Type B pancreatic cell (in vitro differentiated cells): ENCODE results near the gene REXO5. TPM values are rescaled to one million over a fixed set of nuclear protein-coding genes. Genes with fewer than 3 reads are reported as not detected.

Experiments used
- DNase-seq: peaks from one replicate; pipeline ENCODE4 v3.0.0; 2021; ENCODE audit warnings: mixed read lengths; ENCODE audit not compliant: unreplicated experiment; ENCODE audit errors: extremely low spot score
- H3K27ac Mint-ChIP-seq: 2 replicates; pipeline ENCODE4 v1.8.0; 2021; ENCODE audit warnings: mild to moderate bottlenecking, mixed read lengths
- H3K27me3 Mint-ChIP-seq: 2 replicates; pipeline ENCODE4 v1.8.0; 2021; ENCODE audit warnings: mixed read lengths
- H3K36me3 Mint-ChIP-seq: 2 replicates; pipeline ENCODE4 v1.8.0; 2021; ENCODE audit warnings: mixed read lengths
- H3K4me1 Mint-ChIP-seq: one replicate; pipeline ENCODE4 v1.8.0; 2021; ENCODE audit warnings: mixed read lengths; ENCODE audit not compliant: unreplicated experiment
- H3K4me3 Mint-ChIP-seq: 2 replicates; pipeline ENCODE4 v1.8.0; 2021; ENCODE audit warnings: mild to moderate bottlenecking, mixed read lengths
- H3K9me3 Mint-ChIP-seq: 2 replicates; pipeline ENCODE4 v1.8.0; 2021; ENCODE audit warnings: mixed read lengths
- CTCF ChIP-seq: fragments of 200-600 bp; sonication (generic); conservative IDR thresholded peaks from 2 replicates; pipeline ENCODE4 v1.5.0; 2021; ENCODE audit warnings: antibody characterized with exemption, mild to moderate bottlenecking
- total RNA-seq: library from RNA; stranded (reverse); gene quantifications from 2 replicates; pipeline ENCODE4 v1.2.1, GENCODE V29; 2021; ENCODE audit warnings: low replicate concordance

Gene REXO5
- total RNA-seq, 1 donor from 2014 or later, result 8.2 TPM

DNA sequence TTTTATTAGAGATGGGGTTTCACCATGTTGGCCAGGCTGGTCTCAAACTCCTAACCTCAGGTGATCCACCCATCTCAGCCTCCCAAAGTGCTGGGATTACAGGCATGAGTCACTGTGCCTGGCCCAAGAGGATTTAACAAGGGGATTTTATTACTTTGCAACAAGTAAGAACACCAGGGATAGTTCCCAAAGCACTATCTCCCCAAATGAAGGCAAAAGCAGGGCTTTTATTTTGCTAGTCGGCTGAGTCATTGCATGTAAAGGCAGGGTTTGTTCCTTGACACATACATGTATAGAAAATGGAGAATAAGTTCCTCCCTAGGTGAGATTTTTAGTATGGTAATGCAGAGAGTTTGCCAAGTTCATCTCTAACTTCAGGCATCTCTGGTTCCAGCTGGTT is 24.0 kb downstream of the REXO5 start:
- Mint-ChIP-seq H3K27me3 (no peaks in the 10 kb centered on the region), H3K4me1 (no peaks in the 10 kb centered on the region), H3K4me3 (no peak overlapping the region), H3K27ac (no peak overlapping the region), H3K36me3 (peaks cover 9% of the 10 kb centered on the region), H3K9me3 (no peaks in the 10 kb centered on the region)
- DNase-seq, result no peak
- TF ChIP-seq CTCF, result no peak

GRCh38 chr16:20833086-20833485 is 26.8 kb downstream of the REXO5 start:
- no peak for DNase-seq
- TF ChIP-seq CTCF, result no peak
- Mint-ChIP-seq H3K27me3 (no peaks in the 10 kb centered on the region), H3K9me3 (peaks cover 7% of the 10 kb centered on the region), H3K36me3 (peaks cover 25% of the 10 kb centered on the region), H3K4me1 (no peaks in the 10 kb centered on the region), H3K4me3 (no peak overlapping the region), H3K27ac (no peak overlapping the region)

DNA sequence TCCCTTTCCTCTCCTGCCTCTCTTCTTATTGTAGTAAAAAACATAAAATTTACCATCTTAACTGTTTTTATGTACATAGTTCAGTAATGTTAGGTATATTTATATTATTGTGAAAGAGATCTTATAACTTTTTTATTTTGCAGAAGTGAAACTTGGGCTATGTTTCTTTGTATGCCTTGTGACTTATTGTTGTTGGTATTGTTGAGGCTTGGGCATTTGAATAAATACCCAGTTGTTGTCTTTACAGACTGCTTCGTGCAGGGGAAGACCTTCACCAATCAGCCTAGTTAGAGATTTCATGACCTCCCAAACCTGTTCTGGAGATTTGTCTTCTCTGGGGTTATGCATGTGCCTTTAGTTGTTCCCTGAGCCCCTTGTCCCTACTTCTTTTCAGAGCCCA is 31.9 kb downstream of the REXO5 start:
- no peak for DNase-seq
- H3K27me3 Mint-ChIP-seq, result no peaks in the 10 kb centered on the region
- peaks cover 32% of the 10 kb centered on the region for H3K36me3 Mint-ChIP-seq
- no peak overlapping the region for H3K4me3 Mint-ChIP-seq
- TF ChIP-seq CTCF, result no peak
- H3K9me3 Mint-ChIP-seq, result peaks cover 7% of the 10 kb centered on the region
- H3K27ac Mint-ChIP-seq, result no peak overlapping the region
- no peaks in the 10 kb centered on the region for H3K4me1 Mint-ChIP-seq

GRCh38 chr16:20839504-20839903 is 33.2 kb downstream of the REXO5 start:
- Mint-ChIP-seq H3K4me3 (no peak overlapping the region), H3K27ac (no peak overlapping the region), H3K36me3 (peaks cover 30% of the 10 kb centered on the region), H3K4me1 (no peaks in the 10 kb centered on the region), H3K9me3 (peaks cover 7% of the 10 kb centered on the region), H3K27me3 (no peaks in the 10 kb centered on the region)
- TF ChIP-seq CTCF, result no peak
- no peak for DNase-seq

DNA sequence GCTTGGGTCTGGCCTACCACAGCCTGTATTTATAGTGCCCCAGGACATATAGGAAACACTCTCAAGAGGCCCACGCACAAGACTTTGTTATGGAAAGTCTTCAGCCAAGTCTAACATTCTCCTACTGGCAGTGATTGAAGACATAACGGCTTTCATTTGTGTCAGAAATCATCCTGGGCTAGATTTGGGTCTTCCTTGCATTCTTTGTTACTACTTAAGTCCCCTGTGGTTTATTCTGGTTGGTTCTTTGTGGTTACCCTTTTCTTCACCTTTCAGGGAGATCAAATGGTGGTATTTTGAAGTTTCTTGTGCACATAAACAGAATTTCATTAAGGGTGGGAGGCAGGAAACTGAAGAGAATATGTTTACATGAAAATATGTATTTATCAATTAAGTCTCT is 37.7 kb downstream of the REXO5 start:
- Mint-ChIP-seq H3K4me3 (no peak overlapping the region), H3K27me3 (no peaks in the 10 kb centered on the region), H3K4me1 (no peaks in the 10 kb centered on the region), H3K27ac (no peak overlapping the region), H3K9me3 (no peaks in the 10 kb centered on the region), H3K36me3 (peaks cover 9% of the 10 kb centered on the region)
- no peak for DNase-seq
- TF ChIP-seq CTCF, result no peak

DNA sequence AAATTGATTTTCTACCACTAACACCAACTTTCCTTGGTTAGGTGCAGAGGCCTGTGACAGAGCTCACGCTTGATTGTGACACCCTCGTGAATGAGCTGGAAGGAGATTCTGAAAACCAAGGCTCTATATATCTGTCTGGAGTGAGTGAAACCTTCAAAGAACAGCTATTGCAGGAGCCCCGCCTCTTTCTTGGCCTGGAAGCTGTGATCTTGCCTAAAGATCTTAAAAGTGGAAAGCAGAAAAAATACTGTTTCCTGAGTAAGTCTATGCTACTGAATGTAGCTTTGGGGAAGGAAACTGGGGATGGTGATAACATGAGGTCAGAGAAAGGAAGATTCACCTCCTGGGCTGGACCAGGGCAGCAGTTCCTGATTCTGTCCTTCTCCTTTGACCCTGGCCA is 38.3 kb downstream of the REXO5 start:
- no peaks in the 10 kb centered on the region for H3K9me3 Mint-ChIP-seq
- H3K36me3 Mint-ChIP-seq, result peaks cover 9% of the 10 kb centered on the region
- H3K4me3 Mint-ChIP-seq, result no peak overlapping the region
- no peaks in the 10 kb centered on the region for H3K27me3 Mint-ChIP-seq
- no peak for TF ChIP-seq CTCF
- no peak overlapping the region for H3K27ac Mint-ChIP-seq
- no peaks in the 10 kb centered on the region for H3K4me1 Mint-ChIP-seq
- no peak for DNase-seq
